NCI-H2029 (cell line): Measurements from ENCODE around the gene ZNF91.
"Not testable (repeated sequence)": the region's sequence is repeated elsewhere in the genome, so short reads cannot be mapped to it uniquely, and the experiment has no call there.

Experiments used
- DNase-seq: peaks from one replicate; lab custom pipeline; 2025; lab: John Stamatoyannopoulos, UW

The ZNF91 gene

GRCh38 chr19:23395041-23395721 lies at the start of gene ZNF91:
TSS of gene ZNF91 (minus strand) at chr19:23395471. CDS start at chr19:23395354, 117 bp downstream.
- DNase-seq = peak; percentile 97

- no peak for DNase-seq
These were observed 45.5 kb upstream of the ZNF91 start for GRCh38 chr19:23440791-23441190.

- DNase-seq = no peak
These were observed 44.9 kb upstream of the ZNF91 start for GRCh38 chr19:23440207-23440606.

- no peak for DNase-seq
These were observed 44.4 kb upstream of the ZNF91 start for GRCh38 chr19:23439623-23440022.

- no peak for DNase-seq
These were observed 42.6 kb upstream of the ZNF91 start for GRCh38 chr19:23437901-23438300.

GRCh38 chr19:23436944-23437343 lies 41.7 kb upstream of the ZNF91 start:
- no peak for DNase-seq

- DNase-seq = no peak
These were observed 41.0 kb upstream of the ZNF91 start for GRCh38 chr19:23436318-23436717.

GRCh38 chr19:23420824-23421223 lies 25.6 kb upstream of the ZNF91 start:
- no peak for DNase-seq

GRCh38 chr19:23419261-23419660 lies 24.0 kb upstream of the ZNF91 start:
- not testable (repeated sequence) for DNase-seq

- peak; percentile 22 for DNase-seq
These were observed 20.4 kb upstream of the ZNF91 start for GRCh38 chr19:23415561-23416191.

GRCh38 chr19:23415034-23415433 lies 19.8 kb upstream of the ZNF91 start:
- DNase-seq = no peak

- DNase-seq = no peak
These were observed 14.9 kb upstream of the ZNF91 start for GRCh38 chr19:23410155-23410554.

GRCh38 chr19:23409392-23410048 lies 14.2 kb upstream of the ZNF91 start:
- DNase-seq = no peak

GRCh38 chr19:23407616-23408133 lies 12.4 kb upstream of the ZNF91 start:
- no peak for DNase-seq

GRCh38 chr19:23406721-23407120 lies 11.4 kb upstream of the ZNF91 start:
- DNase-seq = no peak

- DNase-seq = no peak
These were observed 10.8 kb upstream of the ZNF91 start for GRCh38 chr19:23406091-23406490.

GRCh38 chr19:23404676-23405075 lies 9.4 kb upstream of the ZNF91 start:
- no peak for DNase-seq

- DNase-seq = no peak
These were observed 8.5 kb upstream of the ZNF91 start for GRCh38 chr19:23403581-23404324.

- DNase-seq = no peak
These were observed 7.8 kb upstream of the ZNF91 start for GRCh38 chr19:23403052-23403451.

- DNase-seq = no peak
These were observed 7.1 kb upstream of the ZNF91 start for GRCh38 chr19:23402388-23402787.

GRCh38 chr19:23401086-23401610 lies 5.9 kb upstream of the ZNF91 start:
- DNase-seq = no peak

GRCh38 chr19:23399443-23399842 lies 4.2 kb upstream of the ZNF91 start:
- DNase-seq = no peak
